T-cell (primary cell): ENCODE measurements around the gene OR10H1. TPM values are rescaled to one million over a fixed set of nuclear protein-coding genes. Genes with fewer than 3 reads are reported as not detected.
"Not testable (repeated sequence)": the region's sequence is repeated elsewhere in the genome, so short reads cannot be mapped to it uniquely, and the experiment has no call there.

Experiments used
- ATAC-seq, 4 experiments: fragments of 200-7000 bp in 3 of 4; fragments of 150-1000 bp in 1 of 4; cut with Tn5 transposase; replicated peaks in 1 of 4; 1 replicate in 3 of 4; 2 replicates in 1 of 4; pipeline ENCODE4 v1.10.0; 2021; ENCODE audit warnings: moderate library complexity in 3 of 4, mild to moderate bottlenecking in 2 of 4, moderate number of reproducible peaks in 1 of 4
- CTCF ChIA-PET, 2 donors: fragments of 300-600 bp; sonication (Branson Sonifier 250); formaldehyde crosslinking; loops; one replicate each; lab custom pipeline; 2022; ENCODE audit warnings: antibody characterized with exemption in 2 of 2; lab: Charles Lee
- POLR2A ChIA-PET, 2 donors: fragments of 300-600 bp; sonication (Branson Sonifier 250); formaldehyde crosslinking; loops; one replicate each; lab custom pipeline; 2022; ENCODE audit warnings: antibody characterized with exemption in 2 of 2; lab: Charles Lee
- DNase-seq, 35 experiments: peaks; one replicate each; pipeline versions ENCODE4 v3.0.0 to v3.0.0-alpha.2; 2013 to 2023
- H3K27ac ChIP-seq: one replicate; pipeline ENCODE4 v1.5.1; 2013; ENCODE audit warnings: low read length
- H3K27me3 ChIP-seq, 2 experiments: replicated peaks in 1 of 2; 1 replicate in 1 of 2; 2 replicates in 1 of 2; pipeline versions ENCODE4 v1.6.1 to v1.7.0; 2013; ENCODE audit warnings: low read length in 1 of 2, mixed read lengths in 1 of 2; ENCODE audit not compliant: control insufficient read depth in 2 of 2, insufficient read depth in 2 of 2; ENCODE audit errors: extremely low read depth in 1 of 2
- H3K36me3 ChIP-seq, 2 donors: 1 replicate in 1 of 2; 2 replicates in 1 of 2; pipeline versions ENCODE4 v1.6.1 to v1.7.0; 2013; ENCODE audit warnings: low read length in 1 of 2; ENCODE audit not compliant: control insufficient read depth in 2 of 2, insufficient read depth in 1 of 2; ENCODE audit errors: extremely low read depth in 1 of 2
- H3K4me1 ChIP-seq, 2 experiments: 1 replicate in 1 of 2; 2 replicates in 1 of 2; pipeline versions ENCODE4 v1.6.1 to v1.7.0; 2013; ENCODE audit warnings: low read length in 2 of 2, mixed read lengths in 1 of 2; ENCODE audit not compliant: insufficient read depth in 2 of 2, control insufficient read depth in 1 of 2; ENCODE audit errors: extremely low read depth in 1 of 2
- H3K4me3 ChIP-seq, 2 donors: 1 replicate in 1 of 2; 2 replicates in 1 of 2; pipeline versions ENCODE4 v1.5.1 to v1.7.0; 2013; ENCODE audit warnings: mild to moderate bottlenecking in 2 of 2, low read length in 1 of 2, moderate library complexity in 1 of 2; ENCODE audit not compliant: control insufficient read depth in 1 of 2; ENCODE audit errors: extremely low read depth in 1 of 2
- H3K9me3 ChIP-seq: 2 replicates; pipeline ENCODE4 v1.7.0; 2013
- H3K27ac Mint-ChIP-seq, 2 donors: one replicate each; pipeline ENCODE4 v1.8.0; 2020 to 2021; ENCODE audit warnings: mild to moderate bottlenecking in 2 of 2, mixed read lengths in 2 of 2
- H3K27me3 Mint-ChIP-seq, 2 donors: one replicate each; pipeline ENCODE4 v1.8.0; 2021 to 2022; ENCODE audit warnings: mixed read lengths in 2 of 2
- H3K36me3 Mint-ChIP-seq: one replicate; pipeline ENCODE4 v1.8.0; 2021; ENCODE audit warnings: mixed read lengths
- H3K4me1 Mint-ChIP-seq, 3 donors: one replicate each; pipeline ENCODE4 v1.8.0; 2020 to 2022; ENCODE audit warnings: mixed read lengths in 3 of 3, mild to moderate bottlenecking in 1 of 3
- H3K4me3 Mint-ChIP-seq, 3 donors: one replicate each; pipeline ENCODE4 v1.8.0; 2020 to 2022; ENCODE audit warnings: mild to moderate bottlenecking in 3 of 3, mixed read lengths in 3 of 3, moderate library complexity in 3 of 3
- H3K9me3 Mint-ChIP-seq, 3 donors: one replicate each; pipeline ENCODE4 v1.8.0; 2020 to 2022; ENCODE audit warnings: mixed read lengths in 3 of 3
- WGBS: methylation state at CpG from one replicate; pipeline ENCODE4 v1.1.5; 2013; ENCODE audit warnings: missing lambda C conversion rate; ENCODE audit not compliant: insufficient coverage; 5-methylcytosine and 5-hydroxymethylcytosine counted together
- total RNA-seq, 35 experiments: library from RNA in 6 of 35; stranded (reverse) in 6 of 35; fragments of 120-200 nt in 1 of 35; gene quantifications; one replicate each; pipeline versions ENCODE4 v1.2.1 to v1.2.4 and lab custom pipeline; 2013 to 2026

OR10H1 gene
- total RNA-seq, 5 donors from 2014 or later (not counting 1 experiment from before 2014, with no cell fraction given), result 0.16 TPM; not detected in 4

GRCh38 chr19:15839888-15840287, 24.4 kb upstream of the OR10H1 start:
- H3K27ac Mint-ChIP-seq, result peak overlapping the region; percentile 58 to 64

GRCh38 chr19:15838351-15838750, 22.9 kb upstream of the OR10H1 start:
- no peaks in the 10 kb centered on the region for H3K9me3 ChIP-seq
- H3K27ac ChIP-seq, result no peak overlapping the region
- no peak overlapping the region for H3K4me3 ChIP-seq
- H3K36me3 Mint-ChIP-seq, result no peaks in the 10 kb centered on the region
- H3K27me3 ChIP-seq, result no peaks in the 10 kb centered on the region
- no peaks in the 10 kb centered on the region for H3K27me3 Mint-ChIP-seq
- peak overlapping the region in 1 of 3 donors; percentile 23 for H3K4me3 Mint-ChIP-seq
- no peak for DNase-seq
- peaks cover 34 to 46% (median 37%) of the 10 kb centered on the region in 3 donors for H3K4me1 Mint-ChIP-seq
- H3K4me1 ChIP-seq, result peaks cover 2 to 27% of the 10 kb centered on the region in 2 experiments
- CTCF ChIA-PET, result no interaction called here
- peak overlapping the region; percentile 78 for H3K27ac Mint-ChIP-seq
- H3K9me3 Mint-ChIP-seq, result no peaks in the 10 kb centered on the region
- POLR2A ChIA-PET, result no interaction called here
- H3K36me3 ChIP-seq, result no peaks in the 10 kb centered on the region
- ATAC-seq, result no peak
- 100% methylated on average over 1 of the region's 3 CpGs for WGBS

More at GRCh38 chr19:15839888-15840287, 24.4 kb upstream of the OR10H1 start:
- H3K4me3 Mint-ChIP-seq, H3K36me3 Mint-ChIP-seq, POLR2A ChIA-PET, DNase-seq, H3K27me3 ChIP-seq, H3K4me3 ChIP-seq, H3K9me3 Mint-ChIP-seq, H3K27ac ChIP-seq, ATAC-seq, H3K9me3 ChIP-seq, H3K36me3 ChIP-seq, H3K27me3 Mint-ChIP-seq, CTCF ChIA-PET: not testable (repeated sequence)
- H3K4me1 Mint-ChIP-seq, result peaks cover 47 to 57% (median 51%) of the 10 kb centered on the region in 3 donors
- WGBS, result 100% methylated on average over 1 of the region's 4 CpGs
- H3K4me1 ChIP-seq, result peaks cover 11 to 40% of the 10 kb centered on the region in 2 experiments

- peak overlapping the region; percentile 83 for H3K4me3 ChIP-seq
- peak in 1 of 35 experiments; percentile 9 for DNase-seq
- no peaks in the 10 kb centered on the region for H3K9me3 Mint-ChIP-seq
- H3K27ac Mint-ChIP-seq, result peak overlapping the region; percentile 97 to 99
- peaks cover 25 to 39% (median 29%) of the 10 kb centered on the region in 3 donors for H3K4me1 Mint-ChIP-seq
- no peaks in the 10 kb centered on the region for H3K27me3 Mint-ChIP-seq
- POLR2A ChIA-PET, result interaction anchor here in 1 of 2 donors (0.6 kb wide), 1 partner anchor 11 kb away, joined by 3 read pairs; no protein-coding TSS in a partner anchor
- 0% methylated on average over 4 of the region's 9 CpGs for WGBS
- H3K4me3 Mint-ChIP-seq, result peak overlapping the region; percentile 89 to 95 (median 93)
- no peaks in the 10 kb centered on the region for H3K36me3 ChIP-seq
- H3K4me1 ChIP-seq, result peaks cover 0 to 22% of the 10 kb centered on the region in 2 experiments
- H3K27ac ChIP-seq, result peak overlapping the region; percentile 99
- H3K36me3 Mint-ChIP-seq, result no peaks in the 10 kb centered on the region
- H3K9me3 ChIP-seq, result no peaks in the 10 kb centered on the region
- CTCF ChIA-PET, result interaction anchor here in 1 of 2 donors (1.4 kb wide), 1 partner anchor 11 kb away, joined by 4 read pairs; no protein-coding TSS in a partner anchor
- H3K27me3 ChIP-seq, result no peaks in the 10 kb centered on the region
- no peak for ATAC-seq
Observed at GRCh38 chr19:15837221-15837731, 21.8 kb upstream of the OR10H1 start.

- under 1% methylated on average over 58 of the region's 65 CpGs for WGBS
- Histone ChIP-seq H3K27ac (peak overlapping the region; percentile 99), H3K36me3 (no peaks in the 10 kb centered on the region), H3K4me3 (peak overlapping the region; percentile 83), H3K27me3 (no peaks in the 10 kb centered on the region), H3K9me3 (no peaks in the 10 kb centered on the region), H3K4me1 (peaks cover 0 to 16% of the 10 kb centered on the region in 2 experiments)
- DNase-seq (peak; percentile 90 to 98 (median 97)), ATAC-seq (peak; percentile 88 to 92 (median 88))
- ChIA-PET POLR2A (interaction anchor here in 1 of 2 donors (0.6 to 0.7 kb wide), 2 partner anchors 9 to 12 kb away, joined by 3 read pairs; no protein-coding TSS in a partner anchor), CTCF (interaction anchor here in 1 of 2 donors (0.6 to 1.4 kb wide), 2 partner anchors 11 to 358 kb away, joined by 4 to 5 read pairs; no protein-coding TSS in a partner anchor)
- no peaks in the 10 kb centered on the region for H3K27me3 Mint-ChIP-seq
- peak overlapping the region; percentile 89 to 95 (median 93) for H3K4me3 Mint-ChIP-seq
- peak overlapping the region; percentile 97 to 99 for H3K27ac Mint-ChIP-seq
- H3K36me3 Mint-ChIP-seq, result no peaks in the 10 kb centered on the region
- H3K4me1 Mint-ChIP-seq, result peaks cover 21 to 34% (median 26%) of the 10 kb centered on the region in 3 donors
- no peaks in the 10 kb centered on the region for H3K9me3 Mint-ChIP-seq
Observed at GRCh38 chr19:15836330-15837220, 21.1 kb upstream of the OR10H1 start.

- Mint-ChIP-seq H3K4me1 (peaks cover 21 to 34% (median 26%) of the 10 kb centered on the region in 3 donors), H3K27ac (peak overlapping the region; percentile 97 to 99), H3K4me3 (peak overlapping the region; percentile 89 to 95 (median 93))
- H3K36me3 ChIP-seq, H3K36me3 Mint-ChIP-seq, H3K27me3 ChIP-seq, H3K9me3 ChIP-seq, POLR2A ChIA-PET, H3K9me3 Mint-ChIP-seq, H3K27me3 Mint-ChIP-seq: not testable (repeated sequence)
- peaks cover 0 to 16% of the 10 kb centered on the region in 2 experiments for H3K4me1 ChIP-seq
- CTCF ChIA-PET, result interaction anchor here in 1 of 2 donors (0.6 kb wide), 1 partner anchor 359 kb away, joined by 5 read pairs; no protein-coding TSS in a partner anchor
- peak; percentile 58 to 64 (median 62) for ATAC-seq
- H3K4me3 ChIP-seq, result peak overlapping the region; percentile 83
- WGBS, result 34% methylated on average over 10 of the region's 11 CpGs
- H3K27ac ChIP-seq, result peak overlapping the region; percentile 99
- DNase-seq, result peak; percentile 43 to 90 (median 60)
Observed at GRCh38 chr19:15835565-15836329, 20.3 kb upstream of the OR10H1 start.
